GM10847 (cell line): Measurements from ENCODE around the gene CMKLR1.

Experiments
- POLR2A ChIP-seq: IDR thresholded peaks from 2 replicates; pipeline ENCODE4 v1.6.1; 2011; ENCODE audit not compliant: insufficient read length; ENCODE audit errors: extremely low read depth

The CMKLR1 gene, protein sequence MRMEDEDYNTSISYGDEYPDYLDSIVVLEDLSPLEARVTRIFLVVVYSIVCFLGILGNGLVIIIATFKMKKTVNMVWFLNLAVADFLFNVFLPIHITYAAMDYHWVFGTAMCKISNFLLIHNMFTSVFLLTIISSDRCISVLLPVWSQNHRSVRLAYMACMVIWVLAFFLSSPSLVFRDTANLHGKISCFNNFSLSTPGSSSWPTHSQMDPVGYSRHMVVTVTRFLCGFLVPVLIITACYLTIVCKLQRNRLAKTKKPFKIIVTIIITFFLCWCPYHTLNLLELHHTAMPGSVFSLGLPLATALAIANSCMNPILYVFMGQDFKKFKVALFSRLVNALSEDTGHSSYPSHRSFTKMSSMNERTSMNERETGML

DNA sequence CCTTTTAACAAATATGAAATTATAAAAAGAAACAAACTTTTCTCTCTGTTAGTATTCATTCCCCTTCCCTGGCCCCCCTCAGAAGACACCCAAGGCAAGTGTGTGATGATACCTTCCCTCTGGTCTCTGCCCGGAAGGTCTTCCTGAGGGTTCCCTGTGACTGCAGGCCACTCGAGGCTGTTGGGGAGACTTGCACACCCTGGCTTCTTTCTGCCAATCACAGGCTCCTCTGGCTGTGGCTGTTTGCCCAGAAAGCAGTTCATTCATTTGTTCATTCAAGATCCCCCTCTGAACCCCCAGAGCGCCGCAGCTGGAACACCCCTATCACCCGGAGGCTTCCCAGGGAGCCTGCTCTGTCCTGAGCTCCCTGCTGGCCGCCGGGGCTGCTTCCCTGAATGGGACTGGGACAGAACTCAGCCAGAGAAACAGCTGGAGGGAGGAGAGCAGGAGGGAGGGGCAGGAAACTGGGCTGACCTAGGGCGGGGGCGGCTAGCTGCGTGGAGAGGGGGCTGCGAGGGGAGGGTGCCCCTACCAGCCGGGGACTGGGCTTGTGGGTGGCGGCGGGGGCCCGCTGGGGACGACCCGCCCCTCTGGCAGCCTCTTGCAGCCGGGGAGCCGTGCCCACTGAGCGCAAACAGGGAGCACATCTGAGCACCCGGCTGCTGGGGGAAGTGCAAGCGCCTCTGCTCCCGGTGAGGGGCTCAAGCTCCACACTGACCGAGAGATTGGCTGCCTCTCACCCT is at the start of gene CMKLR1:
Gene CMKLR1 (minus strand): TSS at position 397 of the 743 bp plus-strand sequence. CDS start 45,720 bp downstream, outside the sequence.
- no peak for TF ChIP-seq POLR2A

DNA sequence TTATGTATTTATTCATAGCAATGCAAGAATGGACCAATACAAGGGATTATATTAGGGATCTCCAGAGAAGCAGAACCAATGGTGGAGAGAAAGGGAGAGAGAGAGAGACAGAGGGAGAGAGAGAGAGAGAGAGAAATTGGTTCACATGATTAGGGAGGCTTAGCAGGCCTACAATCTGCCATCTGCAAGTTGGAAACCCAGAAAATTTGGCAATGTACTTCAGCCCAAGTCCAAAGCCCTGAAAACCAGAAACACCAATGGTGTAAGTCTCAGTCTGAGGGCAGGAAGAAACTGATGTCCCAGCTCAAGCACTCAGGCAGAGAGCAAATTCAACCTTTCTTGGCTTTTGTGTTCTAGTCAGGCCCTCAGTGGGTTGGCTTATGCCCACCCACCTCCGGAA is 48.7 kb upstream of the CMKLR1 start:
- no peak for TF ChIP-seq POLR2A

DNA sequence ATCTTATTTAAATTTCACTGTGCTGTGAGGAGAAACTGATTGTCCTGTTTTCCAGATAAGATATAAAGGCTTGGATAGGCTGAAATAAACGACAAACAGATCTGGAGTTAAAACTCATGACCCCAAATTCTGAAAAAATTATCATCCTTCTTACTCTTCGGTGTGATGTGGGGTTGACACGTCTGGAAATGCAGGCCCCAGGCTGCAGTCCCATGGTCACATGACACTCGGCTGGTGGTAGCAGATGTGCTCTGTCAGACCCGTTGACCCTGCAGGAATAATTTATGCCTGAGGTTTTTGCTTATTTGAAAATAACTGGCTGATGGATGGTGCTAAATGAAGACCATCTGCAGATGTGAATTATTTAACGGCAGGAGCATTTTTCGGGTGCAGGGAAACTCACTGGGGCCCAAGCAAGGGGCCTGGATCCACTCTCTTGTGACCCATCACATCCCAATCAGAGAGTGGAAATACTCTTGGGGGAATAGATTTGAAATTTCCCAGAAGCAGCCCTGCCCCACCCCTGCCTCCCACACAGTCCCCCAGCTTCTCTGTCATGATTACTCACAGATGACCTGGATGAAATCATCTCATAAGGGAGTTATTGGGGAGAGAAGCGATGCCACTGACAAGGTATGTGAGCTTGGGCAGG is 47.7 kb upstream of the CMKLR1 start:
- TF ChIP-seq POLR2A = no peak

DNA sequence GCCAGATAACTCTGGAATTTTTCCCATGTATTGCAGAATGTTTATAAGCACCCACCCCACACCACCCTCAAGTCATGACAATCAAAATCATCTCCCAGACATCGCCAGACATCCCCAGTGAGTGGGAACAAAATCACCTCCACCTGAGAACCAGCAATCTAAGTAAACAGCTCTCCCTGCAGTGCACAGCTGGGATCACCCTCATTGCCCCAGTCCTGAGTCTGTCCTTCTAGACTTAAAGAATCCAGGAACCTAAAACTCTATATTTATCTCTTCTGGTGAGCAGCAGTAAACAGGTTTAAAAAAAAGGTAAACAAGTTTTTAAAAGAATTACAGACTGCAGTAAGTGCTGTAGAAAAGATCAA is 43.3 kb upstream of the CMKLR1 start:
- no peak for TF ChIP-seq POLR2A

DNA sequence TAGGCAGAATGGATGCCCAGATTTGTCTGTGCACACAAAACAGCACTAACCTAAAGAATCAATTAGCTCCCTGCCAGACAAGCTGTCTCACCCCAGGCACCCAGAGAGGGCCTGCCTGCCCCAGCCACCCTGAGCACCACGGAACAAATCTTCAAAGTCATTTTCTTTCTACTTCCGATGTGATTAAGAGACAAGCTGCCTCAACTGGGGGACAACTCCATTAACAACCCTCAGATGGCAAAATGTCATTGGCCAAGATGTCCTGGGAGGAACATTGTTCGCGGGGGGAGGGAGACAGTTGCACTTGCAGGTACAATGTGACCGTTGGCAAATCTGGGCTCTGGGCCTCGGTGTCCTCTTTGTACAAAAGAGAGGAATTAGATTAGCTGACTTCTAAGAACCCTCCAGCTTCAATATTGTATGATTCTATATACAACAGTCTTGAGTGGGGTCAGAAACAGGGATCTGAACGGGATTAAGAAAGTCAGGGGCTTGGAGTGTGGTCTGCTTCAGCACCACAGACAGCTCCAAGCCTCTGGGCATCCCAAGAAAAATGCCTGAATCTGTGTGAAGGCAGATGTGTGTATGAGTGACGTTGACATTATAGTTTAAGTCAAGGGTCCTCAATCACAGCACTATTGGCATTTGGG is 42.8 kb upstream of the CMKLR1 start:
- TF ChIP-seq POLR2A = no peak

DNA sequence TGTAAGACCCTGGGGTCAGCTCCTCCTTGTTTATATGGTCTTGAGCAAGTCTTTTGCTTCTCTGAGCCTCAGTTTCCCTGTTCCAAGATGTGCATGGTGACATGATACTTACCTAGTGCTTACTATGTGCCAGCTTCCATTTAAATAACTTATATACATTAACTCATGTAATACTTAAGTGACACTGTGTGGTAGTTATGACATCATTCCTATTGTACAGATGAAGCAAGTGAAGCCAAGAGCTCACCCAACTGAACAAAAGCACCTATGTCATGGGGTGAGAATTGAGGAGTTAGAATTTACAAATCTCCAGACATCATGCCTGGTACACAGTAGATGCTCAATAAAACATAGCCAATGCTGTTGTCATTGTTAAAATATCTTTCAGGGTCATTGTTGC is 41.3 kb upstream of the CMKLR1 start:
- no peak for TF ChIP-seq POLR2A

DNA sequence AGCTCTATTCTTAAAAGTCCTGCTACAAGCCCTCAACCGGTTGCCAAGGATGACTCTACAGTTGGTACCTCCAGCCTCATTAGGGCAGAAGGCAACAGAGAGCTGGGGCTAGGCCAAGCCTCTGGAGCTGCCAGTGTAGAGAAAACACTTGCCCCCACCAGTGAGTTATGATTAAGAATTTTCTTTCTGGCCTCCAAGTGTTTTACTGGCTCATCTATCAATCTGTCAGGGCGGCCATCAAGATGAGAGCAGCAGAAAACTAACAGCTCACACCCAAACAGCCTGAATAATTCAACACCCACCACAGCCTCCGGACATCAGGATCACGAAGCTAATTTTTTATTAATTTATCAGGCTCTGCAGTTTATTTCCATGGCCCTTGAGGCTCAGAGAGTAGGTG is 40.7 kb upstream of the CMKLR1 start:
- TF ChIP-seq POLR2A = no peak

DNA sequence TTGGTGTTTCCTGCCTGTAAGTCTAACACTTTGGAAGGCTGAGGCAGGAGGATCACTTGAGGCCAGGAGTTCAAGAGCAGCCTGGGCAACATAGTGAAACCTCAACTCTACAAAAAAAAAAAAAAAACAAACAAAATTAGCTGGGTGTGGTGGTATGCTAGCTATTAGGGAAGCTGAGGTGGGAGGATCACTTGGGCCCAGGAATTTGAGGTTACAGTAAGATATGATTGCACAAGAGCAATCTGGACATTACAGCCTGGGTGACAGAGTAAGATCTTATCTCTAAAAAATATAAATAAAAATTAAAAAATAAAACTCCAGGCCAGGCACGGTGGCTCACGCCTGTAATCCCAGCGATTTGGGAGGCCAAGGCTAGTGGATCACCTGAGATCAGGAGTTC is 39.8 kb upstream of the CMKLR1 start:
- no peak for TF ChIP-seq POLR2A

DNA sequence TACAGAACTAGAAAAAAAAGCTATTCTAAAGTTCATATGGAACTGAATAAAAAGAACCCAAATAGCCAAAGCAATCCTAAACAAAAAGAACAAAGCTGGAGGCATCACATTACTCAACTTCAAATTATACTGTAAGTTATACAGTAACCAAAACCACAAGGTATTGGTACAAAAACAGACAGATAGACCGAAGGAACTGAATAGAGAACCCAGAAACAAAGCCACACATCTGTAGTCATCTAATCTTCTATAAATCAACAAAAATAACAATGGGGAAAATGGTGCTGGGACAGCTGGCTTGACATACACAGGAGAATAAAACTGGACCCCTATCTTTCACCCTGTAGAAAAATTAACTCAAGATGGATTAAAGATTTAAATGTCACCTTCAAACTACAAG is 38.1 kb upstream of the CMKLR1 start:
- TF ChIP-seq POLR2A = no peak

DNA sequence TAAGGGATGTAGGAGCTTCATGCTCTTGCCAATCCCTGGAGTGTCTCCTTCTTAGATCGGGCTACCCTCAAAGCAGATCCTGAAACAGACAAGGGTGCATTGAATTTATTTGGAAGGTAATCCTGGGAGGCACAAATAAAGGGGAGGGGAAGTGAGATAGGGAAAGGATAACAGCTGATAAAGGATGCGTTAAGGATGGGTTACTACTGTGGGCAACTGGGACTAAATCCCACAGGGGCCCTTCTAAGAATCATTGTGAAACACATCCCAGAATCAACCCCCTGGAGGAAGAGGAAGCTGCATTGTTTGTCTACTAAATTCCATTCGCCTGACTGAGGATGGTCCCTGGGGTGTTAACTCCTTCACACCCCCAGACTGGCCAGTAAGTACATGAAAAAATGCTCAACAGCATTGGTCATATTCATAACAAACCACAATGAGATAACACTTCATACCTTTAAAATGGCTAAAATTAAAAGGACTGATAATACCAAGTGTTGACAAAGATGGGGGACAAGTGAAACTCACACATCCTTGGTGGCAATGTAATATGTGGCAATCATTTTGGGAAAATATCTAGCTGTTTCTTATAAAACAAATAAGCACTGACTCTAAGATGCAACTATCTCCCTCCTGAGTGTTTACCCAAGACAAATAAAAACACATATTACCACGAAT is 37.0 kb upstream of the CMKLR1 start:
- TF ChIP-seq POLR2A = no peak

DNA sequence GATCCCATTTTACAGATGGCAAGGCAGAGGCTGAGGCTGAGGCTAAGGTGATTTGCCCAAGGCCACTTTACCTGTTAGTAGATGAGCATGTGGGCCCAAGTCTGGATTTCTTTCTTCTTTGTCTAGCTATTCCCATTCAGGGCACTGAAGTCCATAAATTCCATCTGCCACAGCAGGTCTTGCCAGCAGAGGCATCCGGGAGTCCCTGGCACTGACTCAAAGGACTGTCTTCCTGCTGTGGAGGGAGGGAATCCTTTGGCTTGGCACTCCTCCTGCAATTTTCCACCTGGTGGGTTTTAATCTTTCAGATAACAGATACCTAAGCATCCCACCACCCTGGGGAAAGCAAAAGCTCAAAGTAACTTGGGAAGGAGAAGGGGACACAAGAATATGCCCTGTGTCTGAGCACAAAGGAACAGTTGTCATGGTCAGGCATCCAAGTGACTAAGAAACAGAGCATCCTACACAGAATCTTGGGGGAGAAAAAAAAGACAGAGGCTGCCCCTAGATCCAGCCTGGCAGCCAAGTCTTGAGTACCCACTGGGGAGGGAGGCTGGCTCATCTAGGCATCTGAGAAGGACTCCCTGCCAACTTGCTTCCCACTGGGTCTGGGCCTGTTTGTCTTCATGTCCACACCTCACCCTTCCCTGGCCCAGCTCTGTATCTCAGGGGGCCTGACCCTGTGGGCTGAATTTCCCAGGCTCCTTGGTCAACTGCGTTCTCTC is 35.6 kb upstream of the CMKLR1 start:
- TF ChIP-seq POLR2A = no peak

DNA sequence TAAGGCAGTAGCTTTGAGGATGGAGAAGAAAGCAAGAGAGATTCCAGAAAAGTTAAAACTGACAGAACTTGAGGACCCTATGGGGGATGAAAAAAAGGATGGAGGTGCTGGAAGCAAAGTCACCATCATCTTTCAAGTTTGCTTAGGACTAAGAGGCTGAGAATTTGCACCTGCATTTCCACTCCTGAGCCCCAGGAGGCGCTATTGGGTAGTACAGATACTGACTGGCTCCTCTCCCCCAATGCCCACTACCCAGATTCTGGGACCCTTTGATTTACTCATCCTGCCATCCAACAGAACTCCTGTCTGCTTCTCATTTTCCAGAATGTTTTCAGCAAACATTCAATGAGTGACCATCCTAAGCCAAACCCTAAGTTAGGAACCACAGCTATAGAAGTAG is 34.0 kb upstream of the CMKLR1 start:
- TF ChIP-seq POLR2A = no peak

DNA sequence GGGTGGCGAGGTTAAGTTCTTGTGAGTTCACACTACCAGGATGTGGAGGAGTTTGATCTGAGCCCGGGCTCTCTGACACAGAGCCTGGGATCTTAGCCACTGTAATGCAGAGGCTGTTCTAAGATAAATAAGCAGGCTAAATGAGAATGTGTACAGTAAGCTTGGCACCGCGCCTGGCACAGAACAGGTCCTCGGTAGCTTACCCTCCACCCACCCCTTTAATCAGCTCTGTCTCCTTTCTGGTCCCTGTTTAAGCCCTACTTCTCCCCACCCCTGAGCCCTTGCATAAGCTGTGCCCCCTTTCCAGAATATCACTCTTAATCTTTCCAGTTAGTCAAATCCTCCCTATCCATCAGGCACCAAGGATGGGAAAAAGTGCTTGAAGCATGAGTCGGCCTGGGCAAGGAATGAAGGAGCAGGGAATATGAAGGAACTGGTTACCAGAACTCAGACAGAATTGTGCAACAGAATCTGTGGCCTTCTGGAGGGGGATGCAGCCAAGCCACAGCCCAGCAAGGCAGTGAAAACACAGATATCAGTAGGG is 32.8 kb upstream of the CMKLR1 start:
- TF ChIP-seq POLR2A = no peak

DNA sequence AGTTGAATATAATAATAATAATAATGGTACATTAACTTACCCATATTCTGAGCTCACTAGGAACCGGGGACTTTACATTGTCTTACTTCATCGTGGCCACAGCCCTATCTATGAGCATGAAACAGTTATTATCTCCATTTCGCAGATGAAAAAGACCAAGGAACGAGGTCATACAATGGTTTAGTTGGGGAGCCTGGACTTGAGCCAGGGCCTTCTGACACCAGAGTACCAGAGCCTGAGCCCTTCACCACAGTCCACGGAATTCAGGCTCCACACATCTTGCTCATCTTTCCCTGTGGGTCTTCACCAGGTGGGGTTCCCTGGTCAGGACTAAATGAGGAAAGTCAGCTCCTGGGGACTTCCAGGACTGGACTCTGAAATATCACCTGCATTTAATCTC is 31.3 kb upstream of the CMKLR1 start:
- TF ChIP-seq POLR2A = no peak
